Upper lobe of left lung (tissue), 6 donors: ENCODE measurements around the gene GOLGA6L7. TPM values are rescaled to one million over a fixed set of nuclear protein-coding genes. Genes with fewer than 3 reads are reported as not detected.
A peak's percentile ranks its signal among the peaks of the same experiment; 100 is the strongest.

Source experiments
- ATAC-seq, 2 donors: fragments of 200-7000 bp; cut with Tn5 transposase; one replicate each; pipeline ENCODE4 v1.9.1; 2022; ENCODE audit warnings: mild to moderate bottlenecking in 2 of 2, moderate library complexity in 2 of 2; ENCODE audit not compliant: low FRiP score in 2 of 2
- DNase-seq, 2 donors: peaks; one replicate each; pipeline ENCODE4 v3.0.0-alpha.2; 2019 to 2020
- H3K27ac ChIP-seq, 4 donors: fragments of 200-600 bp; sonication (generic); one replicate each; pipeline ENCODE4 v1.5.1; 2016 to 2019
- H3K27me3 ChIP-seq, 4 donors: fragments of 200-600 bp; sonication (generic); one replicate each; pipeline ENCODE4 v1.5.1; 2017 to 2019
- H3K36me3 ChIP-seq, 4 donors: fragments of 200-600 bp; sonication (generic); one replicate each; pipeline ENCODE4 v1.5.1; 2016 to 2019
- H3K4me1 ChIP-seq, 4 donors: fragments of 200-600 bp; sonication (generic); one replicate each; pipeline ENCODE4 v1.5.1; 2018 to 2019
- H3K4me3 ChIP-seq, 4 donors: fragments of 200-600 bp; sonication (generic); one replicate each; pipeline ENCODE4 v1.5.1; 2017 to 2019; ENCODE audit warnings: mild to moderate bottlenecking in 2 of 4, moderate library complexity in 1 of 4
- H3K9me3 ChIP-seq, 4 donors: fragments of 200-600 bp; sonication (generic); one replicate each; pipeline ENCODE4 v1.5.1; 2018 to 2019
- EP300 ChIP-seq, 4 donors: sonication (generic); formaldehyde crosslinking; IDR thresholded peaks; one replicate each; pipeline ENCODE4 v1.5.1; 2017; ENCODE audit warnings: antibody characterized with exemption in 4 of 4, control low read depth in 2 of 4
- POLR2A ChIP-seq, 4 donors: fragments of 450-650 bp; IDR thresholded peaks; one replicate each; pipeline ENCODE4 v1.5.1; 2016 to 2017; ENCODE audit warnings: antibody characterized with exemption in 4 of 4, mild to moderate bottlenecking in 2 of 4
- POLR2AphosphoS5 ChIP-seq, 2 donors: sonication (generic); formaldehyde crosslinking; IDR thresholded peaks; one replicate each; pipeline ENCODE4 v1.5.1; 2017; ENCODE audit warnings: antibody characterized with exemption in 2 of 2
- WGBS, 2 donors: methylation state at CpG; one replicate each; pipeline ENCODE4 v1.1.5; 2017 to 2018; 5-methylcytosine and 5-hydroxymethylcytosine counted together
- total RNA-seq, 6 donors: library from RNA; depleted of rRNA in 4 of 6; stranded (reverse); fragments of >200 nt in 4 of 6; gene quantifications; one replicate each; pipeline versions ENCODE4 v1.1.0 to v1.2.1, GENCODE V29; 2016 to 2021
- TF ChIP-seq, protein P1 (sequence below), 6 experiments: fragments of 450-650 bp in 4 of 6; fragments of 200-600 bp in 2 of 6; sonication (generic) in 2 of 6; IDR thresholded peaks; one replicate each; pipeline ENCODE4 v1.5.1; 2016 to 2019; ENCODE audit warnings: antibody characterized with exemption in 6 of 6
- donor health status: DM: no; HTN: no; CAD: no; lungs with moderate emphysema.
- donor health status: DM: no; HTN: yes; CAD: no; lungs with severe emphysema.

GOLGA6L7 gene
- total RNA-seq, 6 donors from 2014 or later: not detected

DNA sequence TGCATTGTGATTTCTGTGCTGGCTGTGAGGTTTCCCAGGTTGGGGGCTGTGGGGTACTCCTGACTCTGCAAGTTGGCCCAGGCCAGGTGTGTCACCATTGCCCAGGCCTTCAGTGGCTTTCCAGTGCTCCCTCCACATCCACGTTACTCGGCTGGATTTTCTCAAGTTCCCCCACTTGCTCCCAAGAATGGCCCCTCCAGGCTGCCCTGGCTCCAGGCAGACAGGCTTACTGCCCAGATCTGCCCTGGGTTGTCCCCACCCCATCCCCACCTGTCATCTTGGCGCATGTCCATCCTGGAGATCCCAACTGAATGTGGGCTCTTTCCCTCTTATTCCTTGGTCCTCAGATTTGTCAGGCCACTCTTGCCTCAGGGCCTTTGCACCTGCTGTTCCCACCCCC is 40.9 kb upstream of the GOLGA6L7 start:
- ATAC-seq: no peak
- Histone ChIP-seq H3K27ac (no peak overlapping the region), H3K4me1 (peaks cover 8 to 21% (median 11%) of the 10 kb centered on the region in 4 donors), H3K9me3 (no peaks in the 10 kb centered on the region), H3K27me3 (peaks cover 0 to 23% (median 9%) of the 10 kb centered on the region in 4 donors), H3K4me3 (no peak overlapping the region), H3K36me3 (no peaks in the 10 kb centered on the region)
- 100% methylated on average over 3 of the region's 3 CpGs for WGBS, 2 donors
- DNase-seq: no peak
- TF ChIP-seq, protein P1, sequence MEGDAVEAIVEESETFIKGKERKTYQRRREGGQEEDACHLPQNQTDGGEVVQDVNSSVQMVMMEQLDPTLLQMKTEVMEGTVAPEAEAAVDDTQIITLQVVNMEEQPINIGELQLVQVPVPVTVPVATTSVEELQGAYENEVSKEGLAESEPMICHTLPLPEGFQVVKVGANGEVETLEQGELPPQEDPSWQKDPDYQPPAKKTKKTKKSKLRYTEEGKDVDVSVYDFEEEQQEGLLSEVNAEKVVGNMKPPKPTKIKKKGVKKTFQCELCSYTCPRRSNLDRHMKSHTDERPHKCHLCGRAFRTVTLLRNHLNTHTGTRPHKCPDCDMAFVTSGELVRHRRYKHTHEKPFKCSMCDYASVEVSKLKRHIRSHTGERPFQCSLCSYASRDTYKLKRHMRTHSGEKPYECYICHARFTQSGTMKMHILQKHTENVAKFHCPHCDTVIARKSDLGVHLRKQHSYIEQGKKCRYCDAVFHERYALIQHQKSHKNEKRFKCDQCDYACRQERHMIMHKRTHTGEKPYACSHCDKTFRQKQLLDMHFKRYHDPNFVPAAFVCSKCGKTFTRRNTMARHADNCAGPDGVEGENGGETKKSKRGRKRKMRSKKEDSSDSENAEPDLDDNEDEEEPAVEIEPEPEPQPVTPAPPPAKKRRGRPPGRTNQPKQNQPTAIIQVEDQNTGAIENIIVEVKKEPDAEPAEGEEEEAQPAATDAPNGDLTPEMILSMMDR (IDR thresholded peaks at IDR 0.05): no peak
- TF ChIP-seq EP300 (IDR thresholded peaks at IDR 0.05): no peak
- TF ChIP-seq POLR2A (IDR thresholded peaks at IDR 0.05): no peak
- no peak for TF ChIP-seq POLR2AphosphoS5 (IDR thresholded peaks at IDR 0.05)

DNA sequence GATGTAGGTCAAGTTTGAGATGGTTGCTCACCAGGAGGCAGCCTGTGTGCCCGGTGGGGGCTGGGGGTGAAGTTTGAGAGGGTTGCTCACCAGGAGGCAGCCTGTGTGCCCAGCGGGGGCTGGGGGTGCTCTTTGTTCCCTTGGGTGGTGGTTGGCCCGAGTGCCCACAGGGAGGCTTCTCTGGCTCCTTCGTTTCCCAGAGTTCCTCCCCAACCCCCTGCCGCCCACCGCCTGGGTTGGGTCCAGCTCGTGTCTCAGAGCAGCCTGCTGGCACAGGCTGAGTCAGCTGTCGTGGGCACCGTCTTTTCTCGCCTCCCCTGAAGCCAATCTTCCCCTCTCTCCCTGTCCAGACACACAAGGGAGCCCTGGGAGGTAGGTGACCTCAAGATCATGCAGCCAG is 40.5 kb upstream of the GOLGA6L7 start:
- H3K36me3 ChIP-seq: no peaks in the 10 kb centered on the region

DNA sequence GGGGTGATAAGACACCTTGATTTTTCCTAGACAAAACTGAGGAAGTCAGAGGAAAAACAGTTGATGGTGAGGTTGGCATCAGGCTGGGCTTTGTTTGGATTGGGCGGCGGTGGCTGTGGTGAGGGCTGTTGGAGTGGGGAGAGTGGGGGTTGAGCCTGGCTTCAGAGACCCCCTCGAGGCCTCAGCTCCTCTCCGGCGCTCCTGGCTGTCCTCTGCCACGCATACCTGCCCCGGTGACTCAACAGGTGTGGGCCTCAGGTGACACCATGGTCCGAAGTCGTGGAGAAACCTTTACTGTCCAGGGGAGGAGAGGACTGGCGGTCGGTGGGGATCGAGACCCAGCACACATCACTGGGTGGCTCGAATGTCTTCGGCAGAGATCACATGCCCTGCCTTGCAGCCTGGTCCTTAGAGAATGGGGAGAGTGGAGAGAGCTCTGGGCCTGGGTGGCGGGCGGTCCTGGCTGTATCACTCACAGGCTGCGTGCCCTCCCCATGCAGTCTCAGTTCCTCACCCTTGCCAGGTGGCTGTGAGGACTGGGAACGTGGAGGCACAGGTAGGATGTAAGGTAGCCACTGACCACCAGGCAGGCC is 40.0 kb upstream of the GOLGA6L7 start:
- Histone ChIP-seq H3K27me3 (peaks cover 0 to 23% (median 9%) of the 10 kb centered on the region in 4 donors), H3K4me1 (peaks cover 8 to 21% (median 11%) of the 10 kb centered on the region in 4 donors), H3K27ac (no peak overlapping the region), H3K36me3 (no peaks in the 10 kb centered on the region), H3K4me3 (no peak overlapping the region), H3K9me3 (no peaks in the 10 kb centered on the region)
- no peak for DNase-seq
- TF ChIP-seq EP300 (IDR thresholded peaks at IDR 0.05) (no peak), POLR2AphosphoS5 (IDR thresholded peaks at IDR 0.05) (no peak), POLR2A (IDR thresholded peaks at IDR 0.05) (no peak)
- TF ChIP-seq, protein P1 (IDR thresholded peaks at IDR 0.05): no peak
- WGBS, 2 donors: 92 to 96% methylated on average over 16 to 18 of the region's 18 CpGs
- ATAC-seq: peak in 1 of 2 donors; percentile 16

More for the DNA sequence above, 40.5 kb upstream of the GOLGA6L7 start:
- Histone ChIP-seq H3K27me3 (peaks cover 0 to 23% (median 9%) of the 10 kb centered on the region in 4 donors), H3K4me1 (peaks cover 8 to 21% (median 11%) of the 10 kb centered on the region in 4 donors), H3K27ac (no peak overlapping the region), H3K9me3 (no peaks in the 10 kb centered on the region), H3K4me3 (no peak overlapping the region)
- WGBS, 2 donors: 84 to 100% methylated on average over 1 to 10 of the region's 10 CpGs
- TF ChIP-seq POLR2A (IDR thresholded peaks at IDR 0.05) (no peak), POLR2AphosphoS5 (IDR thresholded peaks at IDR 0.05) (no peak), EP300 (IDR thresholded peaks at IDR 0.05) (no peak)
- TF ChIP-seq, protein P1 (IDR thresholded peaks at IDR 0.05): no peak
- ATAC-seq: no peak
- DNase-seq: no peak

DNA sequence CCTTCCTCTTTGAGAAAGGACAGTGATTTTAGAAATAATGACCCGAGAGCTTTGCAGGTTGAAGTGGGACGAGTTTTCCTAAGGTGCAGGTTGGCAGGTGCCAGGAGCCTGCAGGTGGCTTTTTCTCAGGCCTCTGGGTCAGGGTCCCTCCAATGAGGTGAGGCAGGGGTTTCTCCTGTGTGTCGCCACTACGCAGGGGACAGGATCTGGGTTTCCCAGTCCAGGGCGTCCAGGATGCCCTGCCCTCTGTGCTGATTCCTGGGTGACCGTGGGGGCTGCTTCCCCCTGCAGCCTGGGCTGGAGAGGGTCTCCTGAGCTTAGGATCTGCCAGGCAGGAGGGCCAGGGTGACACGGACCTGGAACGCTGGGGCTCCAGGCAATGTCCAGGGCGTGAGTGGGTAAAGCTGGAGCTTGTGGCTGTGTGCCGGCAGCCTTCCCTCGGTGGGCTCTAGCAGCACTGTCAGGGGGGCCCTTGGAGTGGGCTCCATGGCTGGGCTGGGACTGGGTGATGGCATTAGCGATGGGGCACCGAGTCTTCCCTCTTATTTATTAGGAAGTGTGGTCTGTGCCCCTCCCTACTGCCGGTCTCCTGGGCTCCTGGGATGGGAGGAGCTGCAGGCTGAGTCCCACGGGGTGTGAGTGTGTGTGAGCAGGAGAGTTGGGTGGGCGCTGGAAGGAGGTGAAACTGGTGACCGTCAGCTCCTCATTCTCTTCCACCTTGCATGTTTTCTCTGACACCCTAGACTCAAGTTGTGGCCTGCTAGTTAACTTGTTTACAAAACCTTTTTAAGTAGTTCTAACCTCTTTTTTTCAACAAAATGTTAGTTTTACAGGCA is 39.1 kb upstream of the GOLGA6L7 start:
- H3K36me3 ChIP-seq: no peaks in the 10 kb centered on the region
- peaks cover 8 to 21% (median 11%) of the 10 kb centered on the region in 4 donors for H3K4me1 ChIP-seq
- no peak overlapping the region for H3K4me3 ChIP-seq
- peaks cover 0 to 23% (median 9%) of the 10 kb centered on the region in 4 donors for H3K27me3 ChIP-seq
- DNase-seq: no peak
- no peak for ATAC-seq
- no peak for TF ChIP-seq EP300 (IDR thresholded peaks at IDR 0.05)
- no peak for TF ChIP-seq POLR2A (IDR thresholded peaks at IDR 0.05)
- TF ChIP-seq, protein P1 (IDR thresholded peaks at IDR 0.05): no peak
- no peak for TF ChIP-seq POLR2AphosphoS5 (IDR thresholded peaks at IDR 0.05)
- H3K9me3 ChIP-seq: no peaks in the 10 kb centered on the region
- WGBS, 2 donors: 76 to 87% methylated on average over 9 to 14 of the region's 17 CpGs
- H3K27ac ChIP-seq: no peak overlapping the region
